Keratinocyte (primary cell): Measurements from ENCODE around the gene TMEM50B.

Experiments used
- EZH2 ChIP-seq: IDR thresholded peaks from one replicate; pipeline ENCODE4 v1.6.1; 2012; ENCODE audit warnings: inconsistent platforms, mild to moderate bottlenecking, low read length, moderate library complexity
- TF ChIP-seq, protein P1 (sequence below), 3 experiments: IDR thresholded peaks in 1 of 3; conservative IDR thresholded peaks in 1 of 3; optimal IDR thresholded peaks in 1 of 3; 2 replicates in 2 of 3; 3 replicates in 1 of 3; pipeline versions ENCODE3 to v1.5.1; 2011; ENCODE audit warnings: low read length in 3 of 3, mild to moderate bottlenecking in 3 of 3, moderate library complexity in 2 of 3, control low read depth in 1 of 3, inconsistent platforms in 1 of 3; ENCODE audit not compliant: insufficient read depth in 2 of 3; ENCODE audit errors: extremely low read depth in 1 of 3

DNA sequence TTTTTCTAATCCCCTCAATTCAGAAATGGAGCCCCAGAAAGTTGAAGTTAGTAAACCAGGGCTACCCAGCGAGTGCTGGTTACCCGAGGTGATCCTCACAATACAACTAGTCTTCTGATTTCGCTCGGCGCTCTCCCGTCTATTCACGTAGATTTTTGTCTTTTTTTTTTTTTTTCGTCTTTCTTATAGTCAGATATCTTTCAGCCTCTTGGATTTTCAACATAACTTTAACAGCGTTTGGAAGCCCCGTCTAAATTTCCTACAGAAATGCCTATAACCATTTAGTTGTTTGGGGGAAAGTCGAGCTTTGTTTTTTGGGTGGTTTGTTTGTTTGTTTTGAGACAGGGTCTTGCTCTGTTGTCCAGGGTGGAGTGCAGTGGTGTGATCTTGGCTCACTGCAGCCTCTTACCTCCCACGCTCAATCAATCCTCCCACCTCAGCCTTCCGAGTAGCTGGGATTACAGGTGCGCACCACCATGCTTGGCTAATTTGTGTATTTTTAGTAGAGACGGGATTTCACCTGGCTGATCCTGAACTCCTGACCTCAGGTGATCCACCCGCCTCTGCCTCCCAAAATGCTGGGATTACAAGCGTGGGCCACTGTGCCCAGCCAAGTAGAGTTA lies 818 bp upstream of the TMEM50B start:
- TF ChIP-seq, protein P1, sequence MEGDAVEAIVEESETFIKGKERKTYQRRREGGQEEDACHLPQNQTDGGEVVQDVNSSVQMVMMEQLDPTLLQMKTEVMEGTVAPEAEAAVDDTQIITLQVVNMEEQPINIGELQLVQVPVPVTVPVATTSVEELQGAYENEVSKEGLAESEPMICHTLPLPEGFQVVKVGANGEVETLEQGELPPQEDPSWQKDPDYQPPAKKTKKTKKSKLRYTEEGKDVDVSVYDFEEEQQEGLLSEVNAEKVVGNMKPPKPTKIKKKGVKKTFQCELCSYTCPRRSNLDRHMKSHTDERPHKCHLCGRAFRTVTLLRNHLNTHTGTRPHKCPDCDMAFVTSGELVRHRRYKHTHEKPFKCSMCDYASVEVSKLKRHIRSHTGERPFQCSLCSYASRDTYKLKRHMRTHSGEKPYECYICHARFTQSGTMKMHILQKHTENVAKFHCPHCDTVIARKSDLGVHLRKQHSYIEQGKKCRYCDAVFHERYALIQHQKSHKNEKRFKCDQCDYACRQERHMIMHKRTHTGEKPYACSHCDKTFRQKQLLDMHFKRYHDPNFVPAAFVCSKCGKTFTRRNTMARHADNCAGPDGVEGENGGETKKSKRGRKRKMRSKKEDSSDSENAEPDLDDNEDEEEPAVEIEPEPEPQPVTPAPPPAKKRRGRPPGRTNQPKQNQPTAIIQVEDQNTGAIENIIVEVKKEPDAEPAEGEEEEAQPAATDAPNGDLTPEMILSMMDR (optimal IDR thresholded peaks at IDR 0.05 in 1 of 3, IDR thresholded peaks at IDR 0.05 in 1 of 3, conservative IDR thresholded peaks at IDR 0.05 in 1 of 3; ENCODE audit: extremely low read depth in 1 of 3, insufficient read depth in 2 of 3, low read length in 3 of 3) = no peak
- TF ChIP-seq EZH2 = no peak
